NCI-H748 (cell line): ENCODE results near the gene ACTN1.

Experiments used
- DNase-seq: peaks from one replicate; lab custom pipeline; 2025; ENCODE audit not compliant: unreplicated experiment; lab: John Stamatoyannopoulos, UW

ACTN1 gene

GRCh38 chr14:68891851-68892660 lies 87.0 kb downstream of the ACTN1 start:
- no peak for DNase-seq

DNA sequence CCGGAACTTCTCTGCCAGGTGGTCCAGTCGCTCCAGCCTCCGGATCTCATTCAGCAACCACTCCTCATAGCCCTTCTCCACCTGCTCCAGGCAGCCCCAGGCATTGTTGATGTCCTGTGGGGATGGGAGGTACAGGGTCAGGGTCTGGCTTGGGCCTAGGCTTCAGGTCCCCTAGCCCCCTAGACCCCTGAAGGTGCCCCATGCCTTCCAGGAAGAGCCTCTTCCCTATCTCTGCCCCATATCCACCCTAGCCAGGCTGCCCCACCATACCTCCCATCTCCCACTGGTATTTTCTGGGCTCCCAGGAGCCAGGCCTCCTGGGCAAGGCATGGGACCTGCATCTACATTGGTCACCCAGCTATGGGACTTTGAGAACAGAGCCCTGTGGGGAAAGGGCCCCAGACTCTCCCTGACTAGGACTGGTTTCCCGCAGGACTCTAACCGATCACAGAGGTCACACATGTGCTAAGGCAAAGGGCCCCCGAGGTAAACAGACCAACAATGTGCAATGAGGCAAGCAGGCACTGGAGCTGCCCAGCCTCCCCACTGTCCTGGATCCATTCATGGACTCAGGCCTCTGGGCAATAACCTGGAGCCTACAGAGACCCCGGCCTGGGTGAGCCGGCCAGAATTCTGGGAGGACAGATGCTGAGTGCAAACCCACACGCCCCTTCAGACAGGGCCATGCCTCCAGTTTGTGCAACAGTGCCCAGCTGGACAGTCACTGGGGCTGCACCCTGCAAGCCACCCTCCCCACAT lies 88.8 kb downstream of the ACTN1 start:
- DNase-seq = no peak

DNA sequence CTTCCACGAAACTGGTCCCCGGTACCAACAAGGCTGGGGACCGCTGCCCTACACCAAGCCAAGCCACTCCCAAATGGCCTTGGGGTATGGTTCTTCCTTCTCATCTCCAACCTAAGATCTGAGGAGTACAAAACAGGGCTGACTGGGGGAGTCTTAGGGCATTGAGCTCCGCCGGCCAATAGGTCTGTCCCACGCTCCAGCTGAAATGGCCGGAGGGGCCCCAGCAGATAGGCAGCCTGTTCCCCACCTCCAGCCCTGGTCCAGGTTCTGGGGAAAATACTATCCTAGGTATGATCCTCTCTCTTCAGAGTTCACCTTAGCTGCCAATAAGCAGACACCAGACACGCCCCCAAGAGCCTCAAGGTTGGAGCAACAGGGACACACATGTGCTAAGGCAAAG lies 90.2 kb downstream of the ACTN1 start:
- DNase-seq = no peak

GRCh38 chr14:68888025-68888850 lies 90.9 kb downstream of the ACTN1 start:
- no peak for DNase-seq

DNA sequence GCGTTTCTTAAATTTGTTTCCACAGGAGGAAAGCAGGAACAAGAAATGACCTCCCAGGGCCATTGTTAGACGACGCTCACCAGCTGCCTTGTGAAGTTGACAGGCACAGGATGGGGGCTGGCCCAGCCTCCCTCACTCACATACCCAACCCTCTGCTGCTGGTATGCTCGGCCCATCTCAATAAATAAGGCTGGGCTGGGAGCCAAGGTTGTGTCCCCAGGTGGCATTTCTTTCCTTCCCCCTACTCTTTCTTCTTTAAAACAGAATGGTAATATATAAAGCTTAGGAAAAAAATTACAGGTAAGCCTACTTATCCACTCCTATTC lies 93.0 kb downstream of the ACTN1 start:
- no peak for DNase-seq

DNA sequence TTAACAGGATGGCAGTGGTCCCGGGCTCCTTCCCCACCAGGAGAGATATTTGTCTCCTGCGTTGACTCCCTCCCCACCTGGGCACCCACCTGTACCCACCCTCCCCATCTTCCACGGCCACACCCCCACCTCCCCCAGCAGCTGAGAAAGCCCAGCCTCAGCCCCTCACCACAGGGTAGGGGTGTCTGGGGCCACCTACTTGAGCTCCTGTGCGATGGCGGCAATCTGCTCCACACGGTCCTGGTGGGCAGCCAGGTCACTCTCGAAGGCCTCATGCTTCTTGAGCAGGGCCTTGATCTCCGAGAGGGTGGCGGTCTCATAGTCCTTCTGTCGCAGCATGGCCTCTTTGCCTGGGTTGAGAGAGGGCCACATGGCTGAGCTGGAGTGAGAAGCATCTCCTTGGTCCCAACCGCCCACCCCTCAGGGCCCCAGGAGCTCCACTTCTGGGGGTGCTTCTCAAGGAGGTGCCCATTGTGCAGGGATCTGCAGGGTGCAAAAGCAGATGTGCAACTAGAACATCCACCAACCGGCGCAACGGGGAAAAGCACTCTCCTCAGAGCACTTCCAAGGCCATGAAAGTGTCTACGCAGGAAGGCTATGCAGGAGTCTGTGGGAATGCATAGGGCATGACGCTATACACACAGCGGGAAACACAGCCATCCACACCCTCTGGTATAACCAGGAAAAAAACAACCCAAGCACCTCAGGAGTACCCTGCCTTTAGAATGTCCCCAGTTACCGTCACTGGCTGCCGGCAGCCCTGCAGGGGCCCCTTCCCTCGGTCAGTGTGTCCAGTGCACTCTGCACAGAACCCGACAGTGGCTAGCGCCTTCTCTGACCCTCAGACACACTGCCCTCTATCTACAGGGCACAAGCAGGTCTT lies 93.6 kb downstream of the ACTN1 start:
- DNase-seq = no peak

GRCh38 chr14:68884031-68885030 lies 94.8 kb downstream of the ACTN1 start:
- no peak for DNase-seq

DNA sequence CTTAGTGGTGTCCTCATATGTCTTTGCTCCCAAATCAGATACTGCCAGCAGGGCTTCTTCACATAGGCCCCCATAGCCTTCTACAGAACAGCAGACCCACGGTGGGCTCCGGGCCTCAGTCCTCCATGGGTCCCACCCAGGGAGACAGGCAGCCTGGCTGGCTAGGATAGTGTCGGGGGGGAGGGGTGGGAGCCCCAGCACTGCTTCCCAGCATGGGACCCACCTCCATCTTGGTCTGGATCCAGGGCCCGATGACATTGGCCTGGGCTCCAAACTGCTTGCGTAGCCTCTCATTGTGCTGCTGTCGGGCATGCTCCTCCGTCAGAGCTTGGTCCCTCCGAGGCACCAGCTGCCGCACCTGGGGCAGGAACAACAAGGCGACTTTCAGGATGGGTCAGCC lies 96.9 kb downstream of the ACTN1 start:
- DNase-seq = no peak

DNA sequence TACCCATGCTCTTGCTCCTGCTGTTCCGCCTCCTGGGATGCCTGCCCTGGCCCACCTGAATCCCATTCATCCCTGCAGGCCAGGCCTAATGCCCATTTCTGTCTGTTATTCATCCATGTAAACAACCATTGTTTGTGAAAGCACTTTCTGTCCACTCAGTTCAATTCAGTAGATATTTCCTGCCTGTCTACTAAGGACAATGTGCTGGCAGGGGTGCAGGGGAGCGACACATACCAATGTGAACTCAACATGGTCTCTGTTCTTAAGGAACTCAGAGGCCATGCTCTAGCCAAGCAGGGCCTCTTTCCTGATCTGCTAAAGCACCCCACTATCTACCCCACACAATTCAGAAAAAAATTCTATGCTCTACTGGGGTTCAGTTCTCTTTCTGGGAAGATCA lies 97.7 kb downstream of the ACTN1 start:
- DNase-seq = no peak

- DNase-seq = no peak
These were observed 98.5 kb downstream of the ACTN1 start for GRCh38 chr14:68880581-68881105.

DNA sequence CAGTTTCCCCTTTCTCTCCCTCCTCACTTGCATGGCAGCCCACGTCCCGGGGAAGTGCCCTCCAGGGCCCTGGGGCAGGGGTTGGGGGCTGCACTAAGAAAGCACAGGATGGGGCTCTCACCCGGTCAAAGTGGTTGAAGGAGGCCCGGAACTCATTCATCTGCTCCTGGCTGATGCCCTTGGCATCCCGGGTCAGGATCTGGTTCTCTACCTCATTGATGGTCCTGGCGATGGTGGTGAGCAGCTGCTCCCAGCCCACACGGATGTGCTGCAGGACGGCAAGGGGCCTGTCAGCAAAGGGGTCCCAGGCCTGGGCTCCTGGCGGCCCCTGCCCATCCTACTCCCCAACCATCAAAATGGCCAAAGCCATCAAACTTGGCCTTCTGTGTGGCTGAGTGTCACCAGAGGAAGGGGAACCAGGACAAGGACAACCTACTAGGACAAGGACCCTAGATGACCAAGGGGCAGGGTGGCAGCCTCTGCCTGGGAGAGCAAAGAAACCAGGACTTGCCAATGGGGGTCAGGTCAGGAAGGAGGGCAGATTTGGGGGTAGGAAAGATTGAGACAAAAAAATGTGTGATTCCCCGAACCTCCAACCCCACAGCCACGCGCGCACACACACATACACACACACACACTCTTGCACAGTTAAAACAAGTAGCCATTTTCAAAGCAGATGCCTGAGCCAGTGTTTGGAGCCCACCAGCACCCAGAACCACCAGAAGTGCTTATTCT lies 99.1 kb downstream of the ACTN1 start:
- no peak for DNase-seq

DNA sequence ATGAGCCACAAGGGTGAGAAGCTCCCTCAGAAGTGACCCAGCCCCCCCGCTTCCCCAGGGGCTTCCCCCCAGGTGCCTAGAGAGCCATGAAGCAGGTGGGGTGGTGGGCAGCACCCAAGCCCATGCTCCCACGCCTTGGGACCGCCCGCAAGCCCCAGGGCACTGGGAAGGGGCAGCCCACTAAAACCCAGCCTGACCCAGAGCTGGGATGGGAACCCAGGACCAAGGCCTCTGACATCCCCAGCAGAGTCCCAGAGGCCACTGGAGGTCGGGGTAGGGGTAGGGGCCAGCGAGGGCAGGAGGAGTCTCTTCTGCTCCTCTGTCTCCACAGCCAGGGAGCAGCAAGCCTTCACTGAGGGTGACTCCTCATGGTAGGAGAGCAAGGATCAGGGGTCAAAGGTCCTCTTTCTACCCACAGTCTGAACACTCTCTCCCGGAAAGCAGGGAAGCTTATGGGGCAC lies 99.8 kb downstream of the ACTN1 start:
- DNase-seq = no peak

GRCh38 chr14:68878908-68879307 lies 100.2 kb downstream of the ACTN1 start:
- no peak for DNase-seq

- DNase-seq = no peak
These were observed 101.0 kb downstream of the ACTN1 start for GRCh38 chr14:68877993-68878575.

DNA sequence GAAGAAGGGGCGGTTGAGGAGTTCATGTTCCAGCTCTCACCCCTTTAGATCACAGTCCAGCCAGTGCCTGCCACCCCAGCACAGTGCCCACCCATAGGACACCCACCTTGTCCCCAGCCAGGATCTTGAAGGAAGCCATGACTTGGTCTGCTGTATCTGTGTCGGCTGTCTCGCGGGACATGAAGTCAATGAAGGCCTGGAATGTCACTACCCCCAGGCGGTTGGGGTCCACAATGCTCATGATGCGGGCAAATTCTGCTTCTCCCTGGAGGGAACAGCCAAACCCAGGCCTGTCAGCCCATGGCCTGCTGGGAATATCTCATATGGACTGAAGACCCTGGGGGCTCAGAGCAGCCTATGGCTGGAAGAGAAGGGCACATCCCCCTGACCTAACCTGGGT lies 102.1 kb downstream of the ACTN1 start:
- no peak for DNase-seq

DNA sequence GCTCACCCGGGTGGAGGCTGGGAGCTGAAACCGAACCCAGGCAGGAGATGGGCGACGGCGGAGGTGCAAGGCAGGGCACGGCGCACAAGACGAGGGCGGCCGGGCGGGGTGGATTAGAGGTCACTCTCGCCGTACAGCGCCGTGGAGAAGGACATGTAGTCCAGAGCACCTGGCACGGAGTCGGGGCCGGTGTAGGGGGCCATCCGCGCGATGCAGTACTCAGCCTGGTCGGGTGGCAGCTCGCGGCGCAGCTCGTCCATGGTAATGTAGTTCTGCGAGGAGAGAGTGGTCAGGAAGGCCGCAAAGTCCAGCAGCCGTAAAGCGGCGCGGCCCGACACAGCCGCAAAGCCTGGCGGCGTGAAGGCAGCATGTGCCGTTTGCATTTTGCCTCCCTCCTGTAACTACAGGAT lies 104.4 kb downstream of the ACTN1 start:
- no peak for DNase-seq

GRCh38 chr14:68873376-68873775 lies 105.7 kb downstream of the ACTN1 start:
- peak; percentile 62 for DNase-seq

GRCh38 chr14:68871392-68871791 lies 107.7 kb downstream of the ACTN1 start:
- DNase-seq = no peak
